Kidney capillary endothelial cell (primary cell): ENCODE measurements around the gene MICAL3.
"Not testable (repeated sequence)": the region's sequence is repeated elsewhere in the genome, so short reads cannot be mapped to it uniquely, and the experiment has no call there.

Experiments
- DNase-seq: peaks from one replicate; pipeline ENCODE4 v3.0.0-alpha.2; 2018; ENCODE audit warnings: low spot score

Gene MICAL3

DNA sequence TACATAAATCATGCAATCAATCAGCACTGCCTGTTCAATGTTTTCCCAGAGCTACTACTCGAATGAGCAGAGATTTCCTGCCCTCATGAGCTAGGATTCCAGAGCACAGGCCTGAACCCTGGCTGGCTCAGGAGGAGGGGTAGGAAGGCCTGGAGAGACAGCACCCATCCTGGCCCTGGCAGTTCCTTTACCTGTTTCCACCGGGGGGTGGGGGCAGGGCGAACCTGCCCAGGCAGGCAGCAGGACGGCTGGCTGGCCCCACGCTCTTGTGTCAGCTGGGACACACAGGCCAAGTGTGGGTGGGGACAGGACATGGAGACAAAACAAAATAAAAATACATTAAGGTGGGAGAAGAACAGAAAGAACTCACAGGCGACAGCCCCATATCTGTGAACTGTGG, 140.3 kb downstream of the MICAL3 start:
- no peak for DNase-seq

DNA sequence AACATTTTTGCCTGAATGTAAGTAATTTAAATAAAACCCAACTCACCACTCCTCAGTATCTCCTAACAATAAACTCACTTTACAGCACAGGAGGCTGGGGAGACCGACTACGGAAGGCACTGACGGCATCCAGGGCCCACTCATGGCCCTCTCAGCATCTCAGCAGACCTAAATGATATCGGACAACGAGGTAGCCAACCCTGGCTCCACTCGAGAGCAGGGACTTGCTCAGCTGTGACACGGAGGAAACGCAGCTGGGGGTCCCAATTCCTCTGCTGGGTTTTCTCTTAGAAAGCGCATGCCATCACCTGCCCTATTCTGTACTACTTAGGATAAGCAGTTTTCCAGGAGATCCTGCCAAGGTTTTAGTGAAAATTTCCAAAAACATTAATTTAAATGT, 141.0 kb downstream of the MICAL3 start:
- DNase-seq, result no peak

- DNase-seq, result no peak
Observed at GRCh38 chr22:17882727-17883126, 141.6 kb downstream of the MICAL3 start.

- DNase-seq, result no peak
Observed at GRCh38 chr22:17882162-17882561, 142.2 kb downstream of the MICAL3 start.

DNA sequence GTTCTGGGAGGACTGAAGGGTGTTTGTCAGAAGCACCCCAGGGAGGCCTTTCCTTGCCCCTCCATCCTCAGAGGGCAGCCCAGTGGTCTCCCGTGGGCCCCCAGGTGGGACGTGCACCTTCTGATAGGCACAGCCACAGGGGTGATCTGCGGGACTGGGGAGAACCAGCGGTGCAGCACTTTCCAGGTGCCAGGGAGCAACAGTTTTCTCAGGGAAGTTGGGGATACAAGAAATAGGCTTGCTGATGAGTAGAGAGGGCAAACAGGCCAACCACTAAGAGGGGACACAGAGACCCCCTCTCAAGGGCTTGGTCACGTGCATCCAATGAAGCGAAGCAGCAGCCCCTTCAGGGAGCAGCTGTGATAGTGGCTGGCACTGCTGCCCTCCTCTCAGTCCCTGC, 143.0 kb downstream of the MICAL3 start:
- DNase-seq, result no peak

- no peak for DNase-seq
Observed at GRCh38 chr22:17880468-17880867, 143.9 kb downstream of the MICAL3 start.

DNA sequence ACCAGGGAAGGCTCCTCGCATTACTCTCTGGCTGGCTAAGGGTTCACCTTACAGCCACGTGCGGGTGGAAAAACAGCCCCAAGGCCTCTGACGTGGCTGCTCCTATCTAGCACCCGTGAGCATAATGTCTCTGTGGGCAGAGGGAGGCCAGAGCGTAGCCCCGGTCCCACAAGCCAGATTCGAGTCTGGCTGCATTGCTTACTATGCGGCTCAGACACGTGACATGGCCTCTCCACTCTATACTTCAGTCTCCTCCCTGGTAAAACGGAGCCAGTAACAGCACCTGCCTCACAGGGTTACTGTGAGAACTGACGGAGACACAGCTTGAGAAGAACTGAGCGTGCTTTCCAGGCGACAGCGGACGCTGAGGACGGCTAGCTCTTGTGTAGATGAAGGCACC, 144.3 kb downstream of the MICAL3 start:
- no peak for DNase-seq

GRCh38 chr22:17878941-17879340, 145.4 kb downstream of the MICAL3 start:
- DNase-seq, result no peak

DNA sequence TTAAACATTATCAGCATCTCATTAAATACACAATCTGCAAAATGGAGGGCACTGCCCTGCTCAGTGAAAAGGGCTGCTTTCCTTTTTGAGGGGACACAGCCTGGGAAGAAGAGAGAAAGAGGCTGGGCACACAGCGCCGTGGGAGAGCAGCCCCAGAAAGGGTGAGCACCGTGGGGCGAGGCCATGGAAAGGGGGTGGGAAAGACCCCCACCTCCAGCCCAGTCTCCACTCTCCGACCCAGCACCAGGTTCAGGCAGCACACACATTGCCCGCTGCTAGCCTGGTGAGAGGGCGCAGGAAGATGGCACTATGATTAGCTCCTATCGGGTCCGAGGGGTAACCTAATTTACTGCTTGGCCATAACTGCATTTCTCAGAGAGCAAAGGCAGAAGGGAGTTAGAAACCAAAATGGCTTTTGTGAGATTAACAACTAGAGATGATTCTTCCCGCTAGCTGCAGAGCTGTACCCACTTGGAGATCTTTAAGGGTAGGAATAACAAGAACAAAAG, 146.1 kb downstream of the MICAL3 start:
- no peak for DNase-seq

DNA sequence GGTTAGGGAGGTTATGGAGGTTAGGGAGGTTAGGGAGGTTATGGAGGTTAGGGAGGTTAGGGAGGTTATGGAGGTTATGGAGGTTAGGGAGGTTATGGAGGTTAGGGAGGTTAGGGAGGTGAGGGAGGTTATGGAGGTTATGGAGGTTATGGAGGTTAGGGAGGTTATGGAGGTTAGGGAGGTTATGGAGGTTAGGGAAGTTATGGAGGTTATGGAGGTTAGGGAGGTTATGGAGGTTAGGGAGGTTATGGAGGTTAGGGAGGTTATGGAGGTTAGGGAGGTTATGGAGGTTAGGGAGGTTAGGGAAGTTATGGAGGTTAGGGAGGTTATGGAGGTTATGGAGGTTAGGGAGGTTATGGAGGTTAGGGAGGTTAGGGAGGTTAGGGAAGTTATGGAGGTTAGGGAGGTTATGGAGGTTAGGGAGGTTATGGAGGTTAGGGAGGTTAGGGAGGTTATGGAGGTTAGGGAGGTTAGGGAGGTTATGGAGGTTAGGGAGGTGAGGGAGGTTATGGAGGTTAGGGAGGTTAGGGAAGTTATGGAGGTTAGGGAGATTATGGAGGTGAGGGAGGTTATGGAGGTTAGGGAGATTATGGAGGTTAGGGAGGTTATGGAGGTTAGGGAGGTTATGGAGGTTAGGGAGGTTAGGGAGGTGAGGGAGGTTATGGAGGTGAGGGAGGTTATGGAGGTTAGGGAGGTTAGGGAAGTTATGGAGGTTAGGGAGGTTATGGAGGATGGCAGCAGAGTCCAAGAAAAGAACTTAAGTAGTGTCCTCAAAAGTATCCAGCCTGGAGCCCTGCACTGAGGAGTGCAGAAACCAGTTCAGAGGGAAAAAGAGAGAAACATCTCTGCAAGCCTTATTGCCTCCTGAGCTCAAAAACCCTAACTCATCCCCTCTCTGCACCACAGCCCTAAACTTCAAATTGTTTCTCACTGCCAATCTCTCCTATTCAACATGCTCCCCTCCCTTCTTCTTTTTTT, 147.2 kb downstream of the MICAL3 start:
- not testable (repeated sequence) for DNase-seq

DNA sequence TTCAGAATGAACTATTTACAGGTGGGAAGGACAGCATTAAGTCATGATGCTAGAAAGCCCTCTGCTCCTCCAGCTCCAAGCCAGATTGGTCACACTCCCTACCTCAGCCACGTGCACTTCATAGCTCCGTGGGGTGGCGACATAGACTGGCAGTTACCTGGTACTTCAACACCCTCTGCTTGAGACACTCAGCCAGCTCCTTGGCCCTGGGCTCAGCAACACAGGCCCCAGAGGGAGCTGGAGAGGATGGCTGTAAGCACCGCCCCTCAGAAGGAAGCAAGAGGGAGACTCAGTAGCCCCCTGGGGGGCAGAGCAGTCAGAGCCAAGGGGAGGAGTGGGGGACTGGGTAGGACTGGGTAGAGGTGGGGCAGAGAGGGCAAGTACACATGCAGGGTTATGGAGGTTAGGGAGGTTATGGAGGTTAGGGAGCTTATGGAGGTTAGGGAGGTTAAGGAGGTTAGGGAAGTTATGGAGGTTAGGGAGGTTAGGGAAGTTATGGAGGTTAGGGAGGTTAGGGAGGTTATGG, 148.0 kb downstream of the MICAL3 start:
- DNase-seq, result no peak

GRCh38 chr22:17875631-17876030, 148.7 kb downstream of the MICAL3 start:
- DNase-seq, result no peak

DNA sequence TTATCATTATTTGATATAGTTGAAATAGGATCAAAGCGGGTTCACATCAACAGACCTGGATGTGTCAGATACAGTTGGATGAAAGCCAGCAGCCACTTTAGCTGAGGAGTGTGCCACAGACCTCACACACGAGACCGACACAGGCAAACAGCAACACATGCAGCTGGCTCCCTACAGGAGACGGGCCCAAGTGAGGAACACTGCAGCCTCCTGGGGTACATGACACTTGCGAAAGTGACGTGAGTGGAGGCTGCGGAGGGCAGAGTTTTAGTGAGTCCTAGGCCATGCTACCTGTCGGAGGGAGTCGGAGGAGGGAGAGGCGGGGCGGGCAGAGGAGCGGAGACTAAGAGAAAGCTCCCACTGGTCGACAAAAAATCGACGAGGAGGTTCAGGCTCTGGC, 149.2 kb downstream of the MICAL3 start:
- no peak for DNase-seq

DNA sequence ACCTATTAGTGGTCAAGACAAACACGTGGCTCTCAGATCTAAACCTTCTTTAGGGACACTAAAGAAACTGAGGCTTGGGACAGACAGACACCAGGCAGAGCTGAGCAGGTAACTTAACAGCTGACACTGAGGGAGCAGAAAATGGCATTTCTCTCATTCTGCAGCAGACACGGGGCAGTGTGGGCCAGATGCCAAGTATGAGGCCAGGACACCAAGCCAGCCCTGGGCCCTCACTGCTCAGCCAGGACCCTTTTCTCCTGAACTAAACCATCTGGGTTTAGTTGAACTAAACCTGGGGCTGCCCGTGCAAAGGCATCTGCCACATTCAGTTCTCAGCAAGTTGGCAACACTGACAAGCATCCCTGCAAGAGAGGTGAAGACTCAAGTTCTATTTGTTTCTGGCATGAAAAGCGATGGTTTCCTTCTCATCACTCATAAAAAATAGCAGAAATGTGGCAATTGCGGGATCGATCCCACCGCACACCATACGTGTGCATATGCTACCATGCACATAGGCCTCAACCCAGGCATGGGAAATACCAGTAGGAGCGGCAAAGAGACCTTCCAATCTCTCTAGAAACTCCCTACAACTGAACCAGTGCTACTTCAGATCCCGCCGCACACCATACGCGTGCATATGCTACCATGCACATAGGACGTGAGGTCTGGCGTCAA, 150.0 kb downstream of the MICAL3 start:
- DNase-seq, result no peak

- DNase-seq, result no peak
Observed at GRCh38 chr22:17873804-17874203, 150.6 kb downstream of the MICAL3 start.

DNA sequence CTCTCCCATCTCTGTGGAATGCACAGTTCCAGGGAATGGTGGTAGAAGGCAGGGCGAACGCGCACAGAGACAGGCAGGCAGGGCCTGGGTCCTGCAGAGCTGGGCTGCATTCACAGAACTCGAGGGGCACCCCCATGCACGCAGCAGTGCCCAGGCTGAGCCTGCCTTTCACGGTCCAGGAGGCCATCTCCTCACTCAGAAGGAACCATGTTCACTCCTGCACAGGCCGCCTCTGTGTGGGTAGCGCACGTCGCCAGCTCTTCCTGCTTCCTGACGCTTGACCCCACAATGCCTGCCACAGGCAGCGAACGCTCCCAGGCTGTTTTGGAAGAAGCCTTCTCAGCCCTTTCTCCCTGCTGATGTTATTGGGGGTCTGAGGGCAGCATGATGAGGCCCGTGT, 151.2 kb downstream of the MICAL3 start:
- DNase-seq, result no peak

DNA sequence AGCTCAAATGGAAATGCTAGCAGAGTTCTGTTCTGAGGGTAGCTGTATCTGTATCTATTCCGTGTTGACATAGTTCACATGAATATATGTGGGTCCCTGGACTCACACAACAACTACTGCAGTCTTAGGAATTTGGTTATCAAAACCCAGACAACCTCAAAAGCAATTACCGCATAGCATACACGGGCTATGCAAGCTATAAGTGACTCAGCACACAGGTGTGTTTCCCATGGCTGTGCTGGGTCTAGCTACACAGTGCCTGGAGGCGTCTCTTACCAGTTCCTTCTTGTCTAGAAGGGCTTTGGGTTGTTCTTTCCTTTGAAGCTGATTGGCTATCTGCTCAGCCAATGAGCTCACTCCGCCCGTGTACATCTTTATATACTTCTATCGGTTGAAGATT, 151.9 kb downstream of the MICAL3 start:
- DNase-seq, result no peak

DNA sequence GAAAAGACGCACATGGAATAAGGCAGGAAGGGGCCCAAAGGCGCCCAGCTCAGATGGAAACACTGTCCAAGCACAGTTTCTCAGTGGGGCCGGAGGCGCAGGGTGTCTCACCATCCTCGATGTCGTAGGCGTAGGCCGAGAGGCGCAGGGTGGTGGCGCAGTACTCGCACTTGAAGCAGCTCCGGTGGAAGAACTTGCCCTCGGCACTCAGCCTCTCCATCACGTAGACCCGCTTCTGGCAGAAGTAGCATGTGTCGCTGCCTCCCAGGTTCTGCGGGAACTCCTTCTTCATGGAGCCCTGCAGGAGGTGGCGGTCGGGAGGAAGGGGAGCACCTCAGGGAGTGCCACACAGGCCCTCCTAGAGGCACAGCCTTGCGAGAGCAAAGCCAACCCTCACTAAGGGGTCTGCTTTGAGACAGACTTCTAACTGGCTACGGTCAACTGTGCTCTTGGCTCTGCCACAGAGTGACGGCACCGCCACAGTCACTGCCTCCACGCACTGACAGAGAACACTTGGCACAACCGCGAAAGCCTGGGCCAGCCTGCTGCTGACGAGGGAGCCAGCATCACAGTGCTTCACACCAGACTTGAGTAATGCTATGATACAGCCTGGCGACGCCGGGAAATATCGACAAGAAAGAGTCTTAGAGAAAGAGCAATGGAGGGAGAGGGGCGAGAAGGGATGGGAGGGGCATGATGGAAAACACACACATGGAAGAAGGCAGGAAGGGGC, 152.5 kb downstream of the MICAL3 start:
- no peak for DNase-seq

- DNase-seq, result no peak
Observed at GRCh38 chr22:17870407-17870806, 154.0 kb downstream of the MICAL3 start.

DNA sequence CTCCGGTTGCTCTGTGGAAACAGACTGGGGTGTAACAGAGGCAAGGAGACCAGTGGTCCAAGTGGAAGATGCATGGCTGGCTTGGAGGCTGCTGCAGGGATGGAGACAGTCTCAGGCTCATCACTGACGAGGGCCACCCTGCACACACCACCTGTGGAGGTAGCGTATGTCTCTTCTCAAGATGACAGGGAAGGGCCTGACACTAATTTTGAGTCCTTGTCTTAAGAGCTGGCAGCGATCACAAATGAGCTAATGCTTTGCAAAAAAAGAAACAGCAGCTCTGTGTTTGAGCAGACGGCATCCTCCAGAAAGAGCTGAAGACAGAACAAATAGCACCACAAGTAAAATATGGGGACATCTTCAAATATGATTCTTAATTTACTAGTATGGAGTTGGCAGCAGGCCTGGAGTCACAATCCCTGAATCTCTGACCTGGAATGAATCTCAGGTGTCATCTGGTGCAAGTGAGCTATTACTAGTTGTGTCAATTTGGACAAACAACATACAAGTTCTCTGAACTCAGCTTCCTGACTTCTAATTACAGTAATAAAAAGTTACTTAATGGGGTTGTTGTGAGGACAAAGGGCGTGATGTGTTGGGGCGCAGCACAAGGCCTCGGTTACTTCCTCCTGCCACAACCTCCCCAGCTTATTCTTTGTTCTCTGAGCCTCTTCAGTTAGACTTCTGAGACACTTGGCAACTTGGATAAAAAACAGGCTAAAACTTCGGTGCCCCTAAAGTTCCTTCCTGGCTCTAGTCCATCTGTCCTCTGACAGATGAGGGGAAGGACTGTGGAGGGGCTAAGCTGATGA, 154.9 kb downstream of the MICAL3 start:
- DNase-seq, result no peak

DNA sequence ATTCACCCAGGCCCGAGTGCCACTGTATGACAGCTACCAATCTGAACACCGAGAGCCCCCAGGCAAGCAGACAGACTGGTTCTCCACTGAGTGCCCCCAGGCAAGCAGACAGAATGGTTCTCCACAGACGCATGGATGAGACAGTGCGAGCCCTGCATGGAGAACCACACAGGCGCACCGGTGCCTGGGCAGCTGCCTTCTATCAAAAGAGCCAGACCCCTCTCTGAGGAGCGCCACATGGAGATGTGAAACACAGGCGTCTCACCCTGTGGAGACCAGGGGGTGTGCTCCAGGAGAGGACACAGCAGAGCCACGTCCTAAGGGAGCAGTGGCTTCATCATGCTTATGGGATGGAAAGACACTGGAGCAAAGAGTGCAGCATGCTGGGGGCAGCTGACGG, 155.6 kb downstream of the MICAL3 start:
- DNase-seq, result no peak
